Fibroblast of villous mesenchyme (primary cell): ENCODE results near the gene PRKD2. TPM values are rescaled to one million over a fixed set of nuclear protein-coding genes. Genes with fewer than 3 reads are reported as not detected.

Source experiments
- DNase-seq: peaks from one replicate; pipeline ENCODE4 v3.0.0-alpha.2; 2010; ENCODE audit warnings: low read depth
- H3K4me3 ChIP-seq: 2 replicates; pipeline ENCODE4 v1.5.1; 2011; ENCODE audit warnings: low read depth, mild to moderate bottlenecking, low read length
- total RNA-seq: library from RNA; depleted of rRNA; stranded (reverse); fragments of >200 nt; gene quantifications from 2 replicates; pipeline ENCODE4 v1.2.3, GENCODE V29; 2012
- TF ChIP-seq, protein P1 (sequence below): IDR thresholded peaks from 2 replicates; pipeline ENCODE4 v1.5.1; 2012; ENCODE audit warnings: low read depth, mild to moderate bottlenecking, low read length; ENCODE audit not compliant: insufficient read depth

The PRKD2 gene
- total RNA-seq, 1 donor, result 11.7 TPM

DNA sequence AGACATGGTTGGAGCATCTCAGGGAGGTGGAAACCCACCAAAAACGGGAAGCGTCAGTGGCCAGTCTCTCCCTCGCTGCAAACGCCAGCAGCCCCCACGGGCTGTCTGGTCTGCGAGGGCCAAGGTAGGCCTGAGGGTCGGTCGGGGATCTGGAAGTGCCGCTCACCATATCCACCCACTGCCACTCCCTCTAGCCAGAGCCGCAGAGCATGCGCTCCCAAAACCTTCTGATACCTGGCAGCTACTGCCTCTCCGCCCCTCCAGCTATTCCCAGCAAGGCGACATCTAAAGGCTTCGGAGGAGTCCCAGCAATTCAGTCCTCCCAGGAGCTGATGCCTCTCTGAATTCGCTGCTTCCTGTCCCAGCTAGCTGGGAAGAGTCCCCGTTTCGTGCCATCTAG, 24.5 kb upstream of the PRKD2 start:
- no peak for DNase-seq
- TF ChIP-seq, protein P1, sequence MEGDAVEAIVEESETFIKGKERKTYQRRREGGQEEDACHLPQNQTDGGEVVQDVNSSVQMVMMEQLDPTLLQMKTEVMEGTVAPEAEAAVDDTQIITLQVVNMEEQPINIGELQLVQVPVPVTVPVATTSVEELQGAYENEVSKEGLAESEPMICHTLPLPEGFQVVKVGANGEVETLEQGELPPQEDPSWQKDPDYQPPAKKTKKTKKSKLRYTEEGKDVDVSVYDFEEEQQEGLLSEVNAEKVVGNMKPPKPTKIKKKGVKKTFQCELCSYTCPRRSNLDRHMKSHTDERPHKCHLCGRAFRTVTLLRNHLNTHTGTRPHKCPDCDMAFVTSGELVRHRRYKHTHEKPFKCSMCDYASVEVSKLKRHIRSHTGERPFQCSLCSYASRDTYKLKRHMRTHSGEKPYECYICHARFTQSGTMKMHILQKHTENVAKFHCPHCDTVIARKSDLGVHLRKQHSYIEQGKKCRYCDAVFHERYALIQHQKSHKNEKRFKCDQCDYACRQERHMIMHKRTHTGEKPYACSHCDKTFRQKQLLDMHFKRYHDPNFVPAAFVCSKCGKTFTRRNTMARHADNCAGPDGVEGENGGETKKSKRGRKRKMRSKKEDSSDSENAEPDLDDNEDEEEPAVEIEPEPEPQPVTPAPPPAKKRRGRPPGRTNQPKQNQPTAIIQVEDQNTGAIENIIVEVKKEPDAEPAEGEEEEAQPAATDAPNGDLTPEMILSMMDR, result no peak
- H3K4me3 ChIP-seq, result no peak overlapping the region

DNA sequence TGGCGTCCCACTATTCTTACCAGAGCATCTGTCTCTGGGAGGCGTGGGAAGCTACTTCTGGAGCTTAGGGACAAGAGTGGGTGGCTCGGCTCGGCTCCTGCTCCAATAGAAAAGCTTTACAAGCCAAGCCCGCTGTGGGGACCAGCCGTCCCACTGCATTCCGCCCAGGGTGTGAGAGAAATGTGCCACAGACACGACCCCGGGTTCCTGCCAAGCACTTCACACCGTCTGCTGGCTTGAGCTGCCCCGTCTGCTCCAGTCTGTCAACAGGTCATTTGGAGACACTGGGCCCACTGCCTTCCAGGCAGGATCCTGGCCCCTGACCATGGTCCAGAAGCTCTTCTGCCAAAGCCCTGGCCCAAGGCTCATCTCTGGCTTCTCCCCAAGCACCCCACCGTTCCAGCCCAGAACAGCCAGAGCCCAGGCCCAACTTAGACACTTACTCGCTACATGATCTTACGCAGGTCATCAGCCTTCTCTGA, 22.4 kb upstream of the PRKD2 start:
- TF ChIP-seq, protein P1, result no peak
- no peak overlapping the region for H3K4me3 ChIP-seq
- DNase-seq, result no peak

DNA sequence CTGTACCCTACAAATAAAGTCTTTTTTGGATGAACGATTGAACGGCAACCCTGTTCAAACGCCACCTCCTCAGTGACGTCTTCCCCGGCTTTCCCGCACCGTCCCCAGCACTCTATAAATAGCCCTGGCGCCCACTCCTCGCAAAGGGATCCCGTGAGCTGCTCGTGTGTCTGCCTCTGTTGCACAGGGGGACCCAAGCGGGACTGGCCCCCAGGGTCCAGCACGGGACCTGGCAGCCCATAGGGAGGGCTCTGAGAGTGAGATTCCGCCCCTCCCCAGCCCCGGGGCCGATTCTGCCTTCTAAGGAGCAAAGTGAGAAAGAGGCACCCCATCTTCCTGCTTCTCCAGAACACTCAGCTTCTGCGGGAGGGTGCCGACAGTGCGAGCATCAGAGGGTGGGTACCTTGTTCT, 20.9 kb upstream of the PRKD2 start:
- DNase-seq, result no peak
- no peak overlapping the region for H3K4me3 ChIP-seq
- TF ChIP-seq, protein P1, result no peak

DNA sequence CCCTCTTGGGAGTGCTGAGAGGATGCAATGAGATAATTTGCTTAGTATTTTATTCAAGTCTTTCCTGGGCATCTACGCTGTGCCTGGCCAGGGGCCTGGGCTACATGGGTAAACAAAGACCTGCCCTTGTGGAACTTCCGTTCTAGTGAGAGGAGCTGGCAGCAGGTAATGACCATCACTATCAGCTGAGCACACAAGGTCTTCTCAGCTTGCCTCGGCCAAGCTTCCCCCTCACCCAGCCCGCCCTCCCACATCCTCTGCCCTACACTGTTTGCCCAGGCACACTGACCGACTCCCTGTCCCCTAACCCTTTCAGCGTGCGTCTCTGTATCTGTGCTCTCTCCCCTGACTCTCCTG, 20.4 kb upstream of the PRKD2 start:
- DNase-seq, result no peak
- TF ChIP-seq, protein P1, result no peak

DNA sequence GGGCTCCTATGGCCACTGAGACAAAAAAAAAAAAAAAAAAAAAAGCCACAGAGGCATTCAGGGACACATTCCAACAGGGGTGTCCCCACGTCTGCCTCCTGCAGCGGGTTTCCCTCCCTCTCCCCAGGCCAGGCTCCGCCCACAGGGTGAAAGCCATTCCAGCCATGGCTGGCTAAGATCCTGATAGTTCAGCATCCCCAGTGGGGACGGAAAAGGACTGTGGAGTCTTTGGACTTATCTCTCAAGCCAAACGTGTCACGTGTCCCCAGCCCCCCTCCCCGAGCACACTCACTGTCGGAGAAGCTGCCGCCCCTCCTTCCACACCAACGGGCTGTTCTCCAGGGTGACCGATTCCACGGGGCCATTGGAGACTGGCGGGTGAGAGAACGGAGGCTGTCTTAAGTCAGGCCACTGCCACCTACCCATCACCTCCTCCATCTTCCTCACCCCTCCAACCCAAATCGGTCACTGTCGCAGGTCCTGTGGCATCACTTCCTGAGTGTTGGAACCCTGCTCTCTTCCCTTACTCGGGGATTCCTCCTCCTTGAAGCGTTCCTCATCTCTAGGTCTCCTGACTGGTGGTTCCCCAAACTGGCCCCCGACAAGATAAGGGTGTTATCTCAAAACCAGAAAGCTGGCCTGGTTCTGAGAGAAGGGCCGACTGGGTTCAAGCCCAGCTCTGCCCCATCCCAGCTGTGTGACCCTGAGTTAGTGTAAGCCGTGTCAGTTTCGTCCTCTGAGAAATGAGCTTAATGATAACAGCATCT, 19.8 kb upstream of the PRKD2 start:
- TF ChIP-seq, protein P1, result no peak
- H3K4me3 ChIP-seq, result no peak overlapping the region
- DNase-seq, result no peak

More for the DNA sequence above, 20.4 kb upstream of the PRKD2 start:
- no peak overlapping the region for H3K4me3 ChIP-seq

DNA sequence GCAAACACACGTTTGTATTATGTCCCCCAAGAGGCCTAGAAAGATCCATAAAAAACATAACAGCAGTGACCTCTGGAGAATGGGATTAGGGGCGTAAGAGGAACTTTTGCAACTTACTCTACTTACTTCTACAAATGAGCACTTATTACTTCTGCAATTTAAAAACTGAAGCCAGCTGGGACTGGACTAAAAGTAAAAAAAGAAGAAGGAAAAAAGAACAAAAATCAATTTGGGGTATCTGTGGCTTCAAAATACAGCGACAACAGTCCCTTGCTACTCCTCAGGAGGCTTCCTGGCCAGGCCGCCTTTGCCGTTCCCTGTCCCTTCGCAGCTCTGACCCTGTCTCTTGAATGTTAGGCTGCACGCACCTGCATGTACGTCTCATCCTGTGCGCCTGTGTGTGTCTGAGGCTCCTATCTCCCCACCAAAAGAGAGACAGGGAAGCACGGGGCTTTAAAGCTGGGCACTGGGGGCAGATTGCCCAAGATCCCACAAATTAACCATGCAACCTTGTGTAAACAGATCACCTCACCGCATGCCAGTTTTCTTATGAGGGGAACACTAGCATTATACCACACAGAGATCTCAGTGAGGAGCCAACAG, 16.9 kb upstream of the PRKD2 start:
- no peak overlapping the region for H3K4me3 ChIP-seq
- DNase-seq, result no peak
- TF ChIP-seq, protein P1, result no peak
